Osteocyte (in vitro differentiated cells): ENCODE results near the gene PGF. TPM values are rescaled to one million over a fixed set of nuclear protein-coding genes. Genes with fewer than 3 reads are reported as not detected.
"Not testable (repeated sequence)": the region's sequence is repeated elsewhere in the genome, so short reads cannot be mapped to it uniquely, and the experiment has no call there.

Experiments
- DNase-seq: peaks from one replicate; pipeline ENCODE4 v3.0.0; 2021; ENCODE audit warnings: mixed read lengths; ENCODE audit not compliant: unreplicated experiment; ENCODE audit errors: extremely low spot score
- H3K27ac Mint-ChIP-seq: one replicate; pipeline ENCODE4 v1.8.0; 2021; ENCODE audit warnings: mild to moderate bottlenecking, mixed read lengths; ENCODE audit not compliant: unreplicated experiment
- H3K27me3 Mint-ChIP-seq: one replicate; pipeline ENCODE4 v1.8.0; 2021; ENCODE audit warnings: mixed read lengths; ENCODE audit not compliant: unreplicated experiment
- H3K36me3 Mint-ChIP-seq: one replicate; pipeline ENCODE4 v1.8.0; 2021; ENCODE audit warnings: mixed read lengths; ENCODE audit not compliant: unreplicated experiment
- H3K4me1 Mint-ChIP-seq: one replicate; pipeline ENCODE4 v1.8.0; 2021; ENCODE audit warnings: mixed read lengths; ENCODE audit not compliant: unreplicated experiment
- H3K4me3 Mint-ChIP-seq: one replicate; pipeline ENCODE4 v1.8.0; 2021; ENCODE audit warnings: mild to moderate bottlenecking, moderate library complexity, mixed read lengths; ENCODE audit not compliant: unreplicated experiment
- H3K9me3 Mint-ChIP-seq: one replicate; pipeline ENCODE4 v1.8.0; 2021; ENCODE audit warnings: mixed read lengths; ENCODE audit not compliant: unreplicated experiment
- CTCF ChIP-seq: fragments of 200-600 bp; sonication (generic); IDR thresholded peaks from 2 replicates; pipeline ENCODE4 v1.5.0; 2021; ENCODE audit warnings: antibody characterized with exemption, mild to moderate bottlenecking, moderate library complexity
- total RNA-seq: library from RNA; stranded (reverse); gene quantifications from 2 replicates; pipeline ENCODE4 v1.2.1, GENCODE V29; 2021

The PGF gene
- total RNA-seq, 1 donor from 2014 or later, result 3.9 TPM

- no peaks in the 10 kb centered on the region for H3K9me3 Mint-ChIP-seq
- peaks cover 10% of the 10 kb centered on the region for H3K27me3 Mint-ChIP-seq
- no peaks in the 10 kb centered on the region for H3K36me3 Mint-ChIP-seq
- no peak for TF ChIP-seq CTCF
- no peak for DNase-seq
- H3K4me3 Mint-ChIP-seq, result no peak overlapping the region
- no peak overlapping the region for H3K27ac Mint-ChIP-seq
- peaks cover 20% of the 10 kb centered on the region for H3K4me1 Mint-ChIP-seq
These were observed 20.1 kb downstream of the PGF start for GRCh38 chr14:74935360-74935680.

GRCh38 chr14:74934476-74935359, 20.7 kb downstream of the PGF start:
- Mint-ChIP-seq H3K36me3 (no peaks in the 10 kb centered on the region), H3K9me3 (no peaks in the 10 kb centered on the region), H3K4me1 (peaks cover 14% of the 10 kb centered on the region), H3K4me3 (no peak overlapping the region), H3K27ac (no peak overlapping the region), H3K27me3 (peaks cover 11% of the 10 kb centered on the region)
- no peak for DNase-seq
- TF ChIP-seq CTCF, result no peak

- no peaks in the 10 kb centered on the region for H3K9me3 Mint-ChIP-seq
- no peak overlapping the region for H3K27ac Mint-ChIP-seq
- H3K4me1 Mint-ChIP-seq, result peaks cover 10% of the 10 kb centered on the region
- no peaks in the 10 kb centered on the region for H3K36me3 Mint-ChIP-seq
- no peak for DNase-seq
- TF ChIP-seq CTCF, result no peak
- H3K27me3 Mint-ChIP-seq, result peaks cover 15% of the 10 kb centered on the region
- H3K4me3 Mint-ChIP-seq, result no peak overlapping the region
These were observed 21.4 kb downstream of the PGF start for GRCh38 chr14:74934041-74934440.

GRCh38 chr14:74932936-74933335, 22.5 kb downstream of the PGF start:
- H3K4me3 Mint-ChIP-seq, H3K36me3 Mint-ChIP-seq, DNase-seq, H3K27ac Mint-ChIP-seq, H3K4me1 Mint-ChIP-seq, H3K9me3 Mint-ChIP-seq: not testable (repeated sequence)
- H3K27me3 Mint-ChIP-seq, result peaks cover 18% of the 10 kb centered on the region

GRCh38 chr14:74932401-74932901, 22.9 kb downstream of the PGF start:
- no peak for DNase-seq
- Mint-ChIP-seq H3K27ac (no peak overlapping the region), H3K27me3 (peaks cover 23% of the 10 kb centered on the region), H3K9me3 (no peaks in the 10 kb centered on the region), H3K36me3 (no peaks in the 10 kb centered on the region), H3K4me1 (peaks cover 10% of the 10 kb centered on the region), H3K4me3 (no peak overlapping the region)
- TF ChIP-seq CTCF, result no peak

GRCh38 chr14:74931744-74932143, 23.7 kb downstream of the PGF start:
- DNase-seq, H3K27ac Mint-ChIP-seq, H3K4me1 Mint-ChIP-seq, H3K36me3 Mint-ChIP-seq, H3K4me3 Mint-ChIP-seq, H3K9me3 Mint-ChIP-seq: not testable (repeated sequence)
- H3K27me3 Mint-ChIP-seq, result peaks cover 30% of the 10 kb centered on the region
